Upper lobe of right lung (tissue), 1 donor: ENCODE measurements around the gene RTTN. TPM values are rescaled to one million over a fixed set of nuclear protein-coding genes. Genes with fewer than 3 reads are reported as not detected.
"Not testable (repeated sequence)": the region's sequence is repeated elsewhere in the genome, so short reads cannot be mapped to it uniquely, and the experiment has no call there.

Experiments
- ATAC-seq: fragments of 200-7000 bp; cut with Tn5 transposase; one replicate; pipeline ENCODE4 v1.9.1; 2020; ENCODE audit warnings: mild to moderate bottlenecking, moderate library complexity
- DNase-seq: peaks from one replicate; pipeline ENCODE4 v3.0.0-alpha.2; 2020
- H3K27ac ChIP-seq: fragments of 200-600 bp; one replicate; pipeline ENCODE4 v1.8.0; 2022
- H3K27me3 ChIP-seq: fragments of 200-600 bp; one replicate; pipeline ENCODE4 v1.8.0; 2022; ENCODE audit warnings: mild to moderate bottlenecking
- H3K36me3 ChIP-seq: fragments of 200-600 bp; one replicate; pipeline ENCODE4 v1.8.0; 2022
- H3K4me1 ChIP-seq: fragments of 200-600 bp; one replicate; pipeline ENCODE4 v1.8.0; 2022
- H3K4me3 ChIP-seq: fragments of 200-600 bp; one replicate; pipeline ENCODE4 v1.8.0; 2022; ENCODE audit warnings: mild to moderate bottlenecking
- H3K9me3 ChIP-seq: fragments of 200-600 bp; one replicate; pipeline ENCODE4 v1.8.0; 2022
- intact Hi-C: fragments of 100-400 bp; cut with DNase I; formaldehyde crosslinking; loops from one replicate; pipeline ENCODE4 v1.11.0; 2022
- total RNA-seq: library from RNA; stranded (reverse); fragmentation: NEBNext Ultra II Directional; extraction: Animal tissue kit (Norgen Biotek cat#: 25700); gene quantifications from one replicate; pipeline ENCODE4 v1.2.1, GENCODE V29; 2021
- TF ChIP-seq, protein P1 (sequence below): fragments of 200-600 bp; IDR thresholded peaks from one replicate; pipeline ENCODE4 v1.8.0; 2022; ENCODE audit warnings: antibody characterized with exemption
- donor health status: DM: no; HTN: yes; CAD: no; lungs with severe emphysema.

RTTN gene
- total RNA-seq, 1 donor from 2014 or later, result 13.0 TPM

DNA sequence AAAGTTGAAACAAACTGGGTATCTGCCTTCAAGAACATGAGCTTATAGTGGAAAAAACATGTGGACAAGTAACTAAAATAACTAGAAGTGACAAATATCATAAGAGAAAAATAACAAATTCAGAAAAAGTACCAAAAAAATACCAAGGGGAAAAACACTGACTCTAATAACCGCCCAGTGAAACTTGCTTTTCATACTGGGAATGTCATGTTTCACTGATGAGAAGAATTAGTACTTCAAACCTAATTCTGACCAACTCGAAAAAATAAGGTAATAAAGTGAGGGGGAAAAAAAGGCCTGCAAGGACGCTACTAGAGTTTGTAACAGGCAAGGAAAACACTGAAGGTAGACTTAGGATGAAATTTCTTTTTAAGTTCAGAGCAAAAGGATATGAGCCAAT lies 83.6 kb downstream of the RTTN start:
- TF ChIP-seq, protein P1, sequence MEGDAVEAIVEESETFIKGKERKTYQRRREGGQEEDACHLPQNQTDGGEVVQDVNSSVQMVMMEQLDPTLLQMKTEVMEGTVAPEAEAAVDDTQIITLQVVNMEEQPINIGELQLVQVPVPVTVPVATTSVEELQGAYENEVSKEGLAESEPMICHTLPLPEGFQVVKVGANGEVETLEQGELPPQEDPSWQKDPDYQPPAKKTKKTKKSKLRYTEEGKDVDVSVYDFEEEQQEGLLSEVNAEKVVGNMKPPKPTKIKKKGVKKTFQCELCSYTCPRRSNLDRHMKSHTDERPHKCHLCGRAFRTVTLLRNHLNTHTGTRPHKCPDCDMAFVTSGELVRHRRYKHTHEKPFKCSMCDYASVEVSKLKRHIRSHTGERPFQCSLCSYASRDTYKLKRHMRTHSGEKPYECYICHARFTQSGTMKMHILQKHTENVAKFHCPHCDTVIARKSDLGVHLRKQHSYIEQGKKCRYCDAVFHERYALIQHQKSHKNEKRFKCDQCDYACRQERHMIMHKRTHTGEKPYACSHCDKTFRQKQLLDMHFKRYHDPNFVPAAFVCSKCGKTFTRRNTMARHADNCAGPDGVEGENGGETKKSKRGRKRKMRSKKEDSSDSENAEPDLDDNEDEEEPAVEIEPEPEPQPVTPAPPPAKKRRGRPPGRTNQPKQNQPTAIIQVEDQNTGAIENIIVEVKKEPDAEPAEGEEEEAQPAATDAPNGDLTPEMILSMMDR, result no peak
- Histone ChIP-seq H3K4me3 (no peak overlapping the region), H3K4me1 (no peaks in the 10 kb centered on the region), H3K9me3 (no peaks in the 10 kb centered on the region), H3K36me3 (no peaks in the 10 kb centered on the region), H3K27me3 (no peaks in the 10 kb centered on the region), H3K27ac (no peak overlapping the region)
- DNase-seq (no peak), ATAC-seq (no peak)
- intact Hi-C loops, result no loop called here

DNA sequence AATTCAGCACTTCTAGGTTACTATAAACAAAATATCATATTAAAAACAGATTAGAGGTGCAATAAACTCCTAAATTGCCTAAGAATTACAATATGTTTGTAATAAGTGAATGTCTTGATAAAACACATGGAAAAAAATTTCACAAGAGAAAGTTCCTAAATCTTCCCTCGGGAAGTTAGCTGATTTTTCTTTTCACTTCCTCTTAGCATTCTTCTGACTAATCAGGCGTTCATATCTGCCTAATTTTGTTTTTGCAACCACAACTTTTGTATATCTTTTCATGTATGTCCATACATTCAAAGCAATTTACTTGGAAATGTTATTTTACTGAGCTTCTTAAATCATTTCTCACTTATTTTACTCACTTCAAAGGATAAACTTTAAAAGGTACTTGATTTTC lies 88.5 kb downstream of the RTTN start:
- intact Hi-C loops, result no loop called here
- H3K4me3 ChIP-seq, result no peak overlapping the region
- DNase-seq (no peak), ATAC-seq (no peak)
- no peaks in the 10 kb centered on the region for H3K4me1 ChIP-seq
- TF ChIP-seq, protein P1, result no peak
- H3K36me3 ChIP-seq, result no peaks in the 10 kb centered on the region
- H3K27me3 ChIP-seq, result no peaks in the 10 kb centered on the region
- no peaks in the 10 kb centered on the region for H3K9me3 ChIP-seq
- H3K27ac ChIP-seq, result no peak overlapping the region

DNA sequence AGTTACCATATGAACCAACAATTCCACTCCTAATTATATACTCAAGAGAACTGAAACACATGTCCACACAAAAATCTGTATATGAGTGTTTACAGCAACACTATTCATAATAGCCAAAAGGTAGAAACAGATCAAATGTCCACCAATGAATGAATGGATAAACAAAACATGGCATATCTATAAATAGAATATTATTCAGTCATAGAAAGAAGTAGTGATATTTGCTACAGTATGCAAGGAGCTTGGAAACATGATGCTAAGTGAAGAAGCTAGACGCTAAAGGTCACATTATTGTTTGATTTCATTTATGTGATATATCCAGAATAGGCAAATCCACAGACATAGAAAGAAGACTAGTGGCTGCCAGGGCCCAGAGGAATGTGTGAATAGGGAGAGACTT lies 92.0 kb downstream of the RTTN start:
- Histone ChIP-seq H3K36me3 (peaks cover 7% of the 10 kb centered on the region), H3K4me3 (no peak overlapping the region), H3K27me3 (no peaks in the 10 kb centered on the region), H3K9me3 (no peaks in the 10 kb centered on the region), H3K4me1 (no peaks in the 10 kb centered on the region), H3K27ac (no peak overlapping the region)
- ATAC-seq (no peak), DNase-seq (no peak)
- intact Hi-C loops, result no loop called here
- TF ChIP-seq, protein P1, result no peak

DNA sequence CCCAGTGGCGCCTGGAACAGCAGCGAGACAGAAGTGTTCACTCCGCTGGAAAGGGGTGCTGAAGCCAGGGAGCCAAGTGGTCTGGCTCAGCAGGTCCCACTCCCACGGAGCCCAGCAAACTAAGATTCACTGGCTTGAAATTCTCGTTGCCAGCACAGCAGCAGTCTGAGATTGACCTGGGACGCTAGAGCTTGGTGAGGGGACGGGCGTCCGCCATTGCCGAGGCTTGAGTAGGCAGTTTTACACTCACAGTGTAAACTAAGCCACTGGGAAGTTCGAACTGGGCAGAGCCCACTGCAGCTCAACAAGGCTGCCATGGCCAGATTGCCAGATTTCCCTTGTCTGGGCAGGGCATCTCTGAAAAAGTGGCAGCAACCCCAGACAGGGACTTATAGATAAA lies 94.8 kb downstream of the RTTN start:
- Histone ChIP-seq H3K27ac (no peak overlapping the region), H3K4me1 (no peaks in the 10 kb centered on the region), H3K9me3 (no peaks in the 10 kb centered on the region), H3K27me3 (no peaks in the 10 kb centered on the region), H3K4me3 (no peak overlapping the region), H3K36me3 (peaks cover 24% of the 10 kb centered on the region)
- intact Hi-C loops, result no loop called here
- DNase-seq (no peak), ATAC-seq (no peak)
- TF ChIP-seq, protein P1, result no peak

DNA sequence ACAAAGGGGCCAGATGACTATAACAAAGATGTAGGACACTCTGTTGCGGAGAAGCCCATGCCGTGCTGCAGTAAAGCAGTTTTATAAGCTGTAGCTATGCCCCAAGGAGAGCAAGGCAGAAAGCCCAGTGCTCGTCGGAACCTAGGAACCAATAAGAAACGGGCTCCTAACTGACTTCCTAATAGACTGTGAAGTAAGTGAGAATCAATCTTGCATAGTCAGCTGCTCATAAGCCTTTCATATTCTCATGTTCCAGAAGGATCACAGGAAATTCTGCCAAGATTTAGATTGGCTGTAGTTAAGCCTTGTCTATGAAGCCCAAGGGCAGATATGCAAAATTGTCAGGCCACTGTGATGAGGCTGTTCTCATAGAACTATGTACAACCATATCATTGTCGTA lies 98.4 kb downstream of the RTTN start:
- ATAC-seq (no peak), DNase-seq (no peak)
- Histone ChIP-seq H3K27me3 (no peaks in the 10 kb centered on the region), H3K36me3 (peaks cover 31% of the 10 kb centered on the region), H3K27ac (no peak overlapping the region), H3K9me3 (no peaks in the 10 kb centered on the region), H3K4me1 (no peaks in the 10 kb centered on the region), H3K4me3 (no peak overlapping the region)
- intact Hi-C loops, result no loop called here
- TF ChIP-seq, protein P1, result no peak

DNA sequence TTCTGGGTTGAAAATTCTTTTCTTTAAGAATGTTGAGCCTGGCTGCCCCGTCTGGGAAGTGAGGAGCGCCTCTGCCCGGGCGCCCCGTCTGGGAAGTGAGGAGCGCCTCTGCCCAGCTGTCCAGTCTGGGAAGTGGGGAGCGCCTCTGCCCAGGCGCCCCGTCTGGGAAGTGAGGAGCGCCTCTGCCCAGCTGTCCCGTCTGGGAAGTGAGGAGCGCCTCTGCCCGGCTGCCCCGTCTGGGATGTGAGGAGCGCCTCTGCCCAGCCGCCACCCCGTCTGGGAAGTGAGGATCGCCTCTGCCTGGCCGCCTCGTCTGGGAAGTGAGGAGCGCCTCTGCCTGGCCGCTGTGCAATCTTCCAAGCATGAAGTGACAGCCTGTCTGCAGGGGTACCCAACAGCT lies 102.6 kb downstream of the RTTN start:
- intact Hi-C loops, DNase-seq: not testable (repeated sequence)

More for the DNA sequence above, 102.6 kb downstream of the RTTN start:
- H3K27ac ChIP-seq, ATAC-seq, H3K4me3 ChIP-seq, H3K27me3 ChIP-seq, H3K4me1 ChIP-seq: not testable (repeated sequence)
- H3K36me3 ChIP-seq, result peaks cover 24% of the 10 kb centered on the region
- peaks cover 14% of the 10 kb centered on the region for H3K9me3 ChIP-seq
